ENCODE measurements around the gene ISM1.

- TF ChIP-seq, protein P1, sequence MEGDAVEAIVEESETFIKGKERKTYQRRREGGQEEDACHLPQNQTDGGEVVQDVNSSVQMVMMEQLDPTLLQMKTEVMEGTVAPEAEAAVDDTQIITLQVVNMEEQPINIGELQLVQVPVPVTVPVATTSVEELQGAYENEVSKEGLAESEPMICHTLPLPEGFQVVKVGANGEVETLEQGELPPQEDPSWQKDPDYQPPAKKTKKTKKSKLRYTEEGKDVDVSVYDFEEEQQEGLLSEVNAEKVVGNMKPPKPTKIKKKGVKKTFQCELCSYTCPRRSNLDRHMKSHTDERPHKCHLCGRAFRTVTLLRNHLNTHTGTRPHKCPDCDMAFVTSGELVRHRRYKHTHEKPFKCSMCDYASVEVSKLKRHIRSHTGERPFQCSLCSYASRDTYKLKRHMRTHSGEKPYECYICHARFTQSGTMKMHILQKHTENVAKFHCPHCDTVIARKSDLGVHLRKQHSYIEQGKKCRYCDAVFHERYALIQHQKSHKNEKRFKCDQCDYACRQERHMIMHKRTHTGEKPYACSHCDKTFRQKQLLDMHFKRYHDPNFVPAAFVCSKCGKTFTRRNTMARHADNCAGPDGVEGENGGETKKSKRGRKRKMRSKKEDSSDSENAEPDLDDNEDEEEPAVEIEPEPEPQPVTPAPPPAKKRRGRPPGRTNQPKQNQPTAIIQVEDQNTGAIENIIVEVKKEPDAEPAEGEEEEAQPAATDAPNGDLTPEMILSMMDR (IDR thresholded peaks at IDR 0.05), result no peak
- TF ChIP-seq POLR2A (IDR thresholded peaks at IDR 0.05), result no peak
These were observed 119.0 kb downstream of the ISM1 start for GRCh38 chr20:13340088-13340487.
